GM19035 (cell line): ENCODE data around the gene TNFAIP8L3.

Source experiments
- ATAC-seq: cut with Tn5 transposase; IDR thresholded peaks from one replicate; pipeline ENCODE4 v1.9.1; 2021; ENCODE audit not compliant: unreplicated experiment

Gene TNFAIP8L3

GRCh38 chr15:51090753-51091152 lies 4.0 kb downstream of the TNFAIP8L3 start:
- ATAC-seq, result no peak

GRCh38 chr15:51089699-51090453 lies 4.8 kb downstream of the TNFAIP8L3 start:
- no peak for ATAC-seq

GRCh38 chr15:51089041-51089440 lies 5.7 kb downstream of the TNFAIP8L3 start:
- ATAC-seq, result no peak

DNA sequence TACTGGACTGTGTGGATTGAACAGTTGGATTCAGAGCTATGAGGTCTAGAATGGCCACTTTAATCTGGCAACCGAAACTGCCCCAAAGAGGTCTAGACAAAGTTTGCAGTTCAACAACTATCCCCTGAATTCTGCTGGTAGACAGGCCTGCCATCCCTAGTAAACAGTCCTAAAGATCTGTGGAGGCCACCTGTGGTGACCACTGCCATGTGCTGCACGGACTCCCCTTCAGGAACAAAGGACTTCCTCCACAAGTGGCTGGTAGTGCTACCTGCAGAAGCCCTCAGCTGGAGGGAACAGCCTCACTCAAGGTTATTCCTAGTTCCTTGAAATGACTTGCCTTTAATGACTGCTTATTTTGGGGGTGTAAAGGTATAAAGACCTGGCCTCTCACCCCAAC lies 6.1 kb downstream of the TNFAIP8L3 start:
- ATAC-seq, result no peak

DNA sequence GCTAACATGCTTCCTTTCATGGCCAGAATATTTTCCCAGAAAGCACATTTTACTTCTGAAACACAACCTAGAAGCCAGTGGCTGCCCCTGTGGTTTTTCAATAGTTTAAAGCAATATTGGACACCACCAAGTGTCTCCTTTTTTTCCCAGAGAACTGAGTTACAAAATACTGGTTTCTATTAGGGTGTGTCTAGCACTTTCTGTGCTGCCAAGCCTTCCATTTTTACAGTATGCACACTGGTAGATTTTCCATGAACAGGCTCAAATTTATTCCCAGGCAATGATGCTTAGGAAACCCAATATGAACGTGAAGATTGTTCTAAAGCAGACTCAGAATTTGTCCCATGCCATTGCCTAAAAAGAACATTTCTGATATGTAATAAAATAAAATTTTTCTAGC lies 7.2 kb downstream of the TNFAIP8L3 start:
- no peak for ATAC-seq

GRCh38 chr15:51086409-51086808 lies 8.3 kb downstream of the TNFAIP8L3 start:
- no peak for ATAC-seq

GRCh38 chr15:51085764-51086163 lies 8.9 kb downstream of the TNFAIP8L3 start:
- ATAC-seq, result no peak

GRCh38 chr15:51083641-51084166 lies 11.0 kb downstream of the TNFAIP8L3 start:
- ATAC-seq, result no peak

GRCh38 chr15:51082246-51082645 lies 12.5 kb downstream of the TNFAIP8L3 start:
- ATAC-seq, result no peak

DNA sequence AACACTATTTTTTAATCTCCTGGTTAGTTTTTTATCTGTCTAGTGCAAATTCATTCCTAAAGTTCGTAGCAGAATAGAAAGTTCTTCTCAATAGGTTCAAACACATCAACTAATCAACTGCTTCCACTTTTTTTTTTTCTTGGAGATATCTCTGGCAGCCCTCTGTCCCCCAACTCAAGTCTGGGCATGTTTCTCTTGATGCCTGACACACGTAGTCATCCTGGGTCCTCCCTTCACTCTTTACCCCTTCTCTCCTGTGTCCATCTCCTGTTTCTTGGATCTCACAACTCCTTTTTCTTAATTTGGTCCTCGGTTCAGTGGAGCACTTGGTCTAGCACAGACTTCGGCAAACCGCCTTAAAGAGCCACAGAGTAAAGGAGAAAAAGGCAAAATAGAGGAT lies 14.4 kb downstream of the TNFAIP8L3 start:
- no peak for ATAC-seq

- no peak for ATAC-seq
Observed at GRCh38 chr15:51079226-51079625, 15.5 kb downstream of the TNFAIP8L3 start.

GRCh38 chr15:51077221-51078153 lies 17.2 kb downstream of the TNFAIP8L3 start:
- no peak for ATAC-seq

- ATAC-seq, result no peak
Observed at GRCh38 chr15:51076524-51077220, 18.0 kb downstream of the TNFAIP8L3 start.

- ATAC-seq, result no peak
Observed at GRCh38 chr15:51075826-51076523, 18.7 kb downstream of the TNFAIP8L3 start.

GRCh38 chr15:51075364-51075763 lies 19.3 kb downstream of the TNFAIP8L3 start:
- no peak for ATAC-seq

GRCh38 chr15:51074926-51075325 lies 19.8 kb downstream of the TNFAIP8L3 start:
- no peak for ATAC-seq

DNA sequence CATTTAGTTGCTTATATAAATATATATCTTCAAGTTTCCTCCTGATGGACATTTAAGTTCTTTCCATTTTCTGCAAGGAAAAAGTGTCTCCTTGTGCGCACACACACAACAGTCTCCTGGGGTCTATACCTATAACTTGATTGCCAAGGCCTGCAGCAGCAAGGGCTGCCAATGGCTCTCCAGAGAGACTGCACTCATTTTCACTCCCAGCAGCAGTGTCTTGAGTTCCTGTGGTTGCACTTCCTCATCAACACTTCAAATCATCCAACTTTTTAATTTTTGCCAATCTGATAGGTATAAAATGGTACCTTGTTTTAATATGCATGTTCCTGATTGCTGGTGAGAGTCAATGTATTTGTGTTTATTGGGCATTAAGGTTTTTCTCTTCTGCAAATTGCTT lies 23.1 kb downstream of the TNFAIP8L3 start:
- no peak for ATAC-seq

GRCh38 chr15:51069983-51070382 lies 24.7 kb downstream of the TNFAIP8L3 start:
- no peak for ATAC-seq

DNA sequence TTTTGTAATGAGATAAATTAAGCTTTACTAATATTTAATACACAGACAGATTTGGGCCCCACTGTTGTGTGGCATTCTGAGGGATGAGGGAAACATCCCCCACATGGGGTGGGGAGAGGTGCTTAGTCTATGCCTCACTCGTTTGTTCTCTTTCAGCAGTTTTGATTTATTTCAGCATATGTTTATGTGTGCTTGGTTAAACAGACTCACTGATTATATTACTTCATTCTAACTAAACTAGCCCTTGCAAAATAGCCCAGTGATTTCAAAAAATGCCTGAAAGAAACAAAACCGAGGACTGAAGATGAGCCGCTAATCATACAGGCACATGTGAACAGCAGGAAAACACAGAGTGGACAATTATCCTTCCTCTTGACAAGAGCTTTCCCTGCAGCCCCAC lies 27.2 kb downstream of the TNFAIP8L3 start:
- no peak for ATAC-seq

DNA sequence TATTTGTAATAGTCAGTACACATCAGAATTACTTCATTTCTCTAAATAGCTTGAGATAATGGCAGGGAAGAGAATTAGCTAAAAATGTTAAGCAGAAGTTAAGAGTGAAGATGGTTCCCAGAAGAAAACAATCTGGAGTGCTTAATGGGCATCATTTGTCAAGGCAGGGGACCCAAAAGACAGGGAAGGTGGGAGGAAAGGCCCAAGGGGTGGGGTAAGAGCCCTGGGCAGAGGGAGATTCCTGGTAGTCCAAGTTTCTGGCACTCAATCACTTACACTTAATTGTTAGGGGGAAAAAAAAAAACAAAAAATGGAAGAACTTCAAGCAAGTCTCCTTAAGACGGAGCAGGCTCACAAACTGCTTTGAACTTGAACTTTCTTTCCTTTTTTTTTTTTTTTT lies 28.9 kb downstream of the TNFAIP8L3 start:
- no peak for ATAC-seq

- no peak for ATAC-seq
Observed at GRCh38 chr15:51065261-51065660, 29.4 kb downstream of the TNFAIP8L3 start.
